Gastroesophageal sphincter (tissue), 4 donors: ENCODE data around the gene BOK. TPM values are rescaled to one million over a fixed set of nuclear protein-coding genes. Genes with fewer than 3 reads are reported as not detected.

Experiments used
- ATAC-seq: fragments of 150-250 bp; one replicate; pipeline ENCODE4 v1.9.1; 2016; ENCODE audit warnings: mild to moderate bottlenecking, moderate library complexity
- H3K27ac ChIP-seq, 4 donors: fragments of 200-600 bp; sonication (generic) in 3 of 4; 1 replicate in 3 of 4; 2 replicates in 1 of 4; pipeline ENCODE4 v1.5.1; 2016 to 2019
- H3K27me3 ChIP-seq: fragments of 200-600 bp; sonication (generic); one replicate; pipeline ENCODE4 v1.5.1; 2019
- H3K36me3 ChIP-seq, 2 donors: fragments of 200-600 bp; sonication (generic); one replicate each; pipeline ENCODE4 v1.5.1; 2019; ENCODE audit warnings: control low read depth in 1 of 2
- H3K4me1 ChIP-seq, 3 donors: fragments of 200-600 bp; sonication (generic); 1 replicate in 2 of 3; 2 replicates in 1 of 3; pipeline ENCODE4 v1.5.1; 2016 to 2019; ENCODE audit warnings: control low read depth in 2 of 3
- H3K4me3 ChIP-seq, 2 donors: fragments of 200-600 bp; sonication (generic); one replicate each; pipeline ENCODE4 v1.5.1; 2019; ENCODE audit warnings: mild to moderate bottlenecking in 1 of 2, moderate library complexity in 1 of 2
- H3K9me3 ChIP-seq, 3 donors: fragments of 200-600 bp; sonication (generic); one replicate each; pipeline ENCODE4 v1.5.1; 2017 to 2019; ENCODE audit warnings: control low read depth in 2 of 3
- CTCF ChIP-seq, 4 experiments: fragments of 200-600 bp in 2 of 4; fragments of 450-650 bp in 2 of 4; sonication (generic) in 1 of 4; IDR thresholded peaks; one replicate each; pipeline ENCODE4 v1.5.1; 2017 to 2019; ENCODE audit warnings: antibody characterized with exemption in 4 of 4, mild to moderate bottlenecking in 2 of 4, moderate library complexity in 2 of 4
- EP300 ChIP-seq: sonication (generic); formaldehyde crosslinking; IDR thresholded peaks from one replicate; pipeline ENCODE4 v1.6.1; 2017; ENCODE audit warnings: antibody characterized with exemption, mild to moderate bottlenecking
- POLR2A ChIP-seq, 2 donors: fragments of 450-650 bp; IDR thresholded peaks; one replicate each; pipeline ENCODE4 v1.6.1; 2017; ENCODE audit warnings: antibody characterized with exemption in 2 of 2, mild to moderate bottlenecking in 2 of 2, moderate library complexity in 1 of 2
- POLR2AphosphoS5 ChIP-seq: sonication (generic); formaldehyde crosslinking; IDR thresholded peaks from one replicate; pipeline ENCODE4 v1.6.1; 2017; ENCODE audit warnings: antibody characterized with exemption
- WGBS, 2 donors: methylation state at CpG; one replicate each; pipeline ENCODE4 v1.1.5; 2018; ENCODE audit warnings: low coverage in 1 of 2; 5-methylcytosine and 5-hydroxymethylcytosine counted together
- total RNA-seq, 4 donors: library from RNA; depleted of rRNA; stranded (reverse); fragments of >200 nt; gene quantifications; one replicate each; pipeline ENCODE4 v1.1.0, GENCODE V29; 2016

BOK gene
- total RNA-seq, 4 donors from 2014 or later: 46.0 to 128 (median 66.3) TPM

GRCh38 chr2:241607162-241607885 is 48.8 kb downstream of the BOK start:
- peaks cover 0 to 25% (median 9%) of the 10 kb centered on the region in 3 donors for H3K4me1 ChIP-seq
- H3K27me3 ChIP-seq: no peaks in the 10 kb centered on the region
- H3K36me3 ChIP-seq: peaks cover 0 to 57% of the 10 kb centered on the region in 2 donors
- TF ChIP-seq CTCF (IDR thresholded peaks at IDR 0.05): no peak
- TF ChIP-seq POLR2AphosphoS5: no peak
- no peak for TF ChIP-seq POLR2A (IDR thresholded peaks at IDR 0.05)
- no peak for TF ChIP-seq EP300
- H3K27ac ChIP-seq: no peak overlapping the region
- no peak for ATAC-seq
- no peaks in the 10 kb centered on the region for H3K9me3 ChIP-seq
- 90 to 100% methylated on average over 3 to 9 of the region's 27 CpGs for WGBS, 2 donors
- no peak overlapping the region for H3K4me3 ChIP-seq

GRCh38 chr2:241608881-241609280 is 50.3 kb downstream of the BOK start:
- TF ChIP-seq POLR2A (IDR thresholded peaks at IDR 0.05): no peak
- no peak for TF ChIP-seq CTCF (IDR thresholded peaks at IDR 0.05)
- TF ChIP-seq POLR2AphosphoS5: no peak
- no peak for TF ChIP-seq EP300
- H3K4me1 ChIP-seq: peaks cover 0 to 25% (median 9%) of the 10 kb centered on the region in 3 donors
- no peak for ATAC-seq
- peaks cover 0 to 41% of the 10 kb centered on the region in 2 donors for H3K36me3 ChIP-seq
- no peak overlapping the region for H3K4me3 ChIP-seq
- 86 to 90% methylated on average over 5 to 8 of the region's 10 CpGs for WGBS, 2 donors
- H3K9me3 ChIP-seq: no peaks in the 10 kb centered on the region
- no peak overlapping the region for H3K27ac ChIP-seq
- H3K27me3 ChIP-seq: no peaks in the 10 kb centered on the region

- ATAC-seq: peak; percentile 95
- peak; percentile 24 to 39 for TF ChIP-seq POLR2A (IDR thresholded peaks at IDR 0.05)
- TF ChIP-seq EP300: no peak
- peak; percentile 37 for TF ChIP-seq POLR2AphosphoS5
- TF ChIP-seq CTCF (IDR thresholded peaks at IDR 0.05): peak in 3 of 4 experiments; percentile 66 to 87 (median 69)
- Histone ChIP-seq H3K4me3 (peak overlapping the region; percentile 56 to 74), H3K36me3 (peaks cover 0 to 29% of the 10 kb centered on the region in 2 donors), H3K27me3 (no peaks in the 10 kb centered on the region), H3K4me1 (peaks cover 0 to 25% (median 9%) of the 10 kb centered on the region in 3 donors), H3K9me3 (no peaks in the 10 kb centered on the region), H3K27ac (peak overlapping the region; percentile 35 to 90 (median 88))
- WGBS, 2 donors: 0% methylated on average over 7 of the region's 76 CpGs; no CpG with 5 or more reads in 1 of the 2 donors
These were observed 51.6 kb downstream of the BOK start for GRCh38 chr2:241609859-241610793.

GRCh38 chr2:241611062-241611461 is 52.5 kb downstream of the BOK start:
- peak overlapping the region; percentile 35 to 90 (median 88) for H3K27ac ChIP-seq
- 91 to 92% methylated on average over 2 to 6 of the region's 13 CpGs for WGBS, 2 donors

More at GRCh38 chr2:241611062-241611461, 52.5 kb downstream of the BOK start:
- ATAC-seq: no peak
- TF ChIP-seq POLR2A (IDR thresholded peaks at IDR 0.05) (no peak), POLR2AphosphoS5 (no peak), CTCF (IDR thresholded peaks at IDR 0.05) (no peak), EP300 (no peak)
- Histone ChIP-seq H3K36me3 (peaks cover 0 to 20% of the 10 kb centered on the region in 2 donors), H3K4me3 (no peak overlapping the region), H3K27me3 (no peaks in the 10 kb centered on the region), H3K4me1 (peaks cover 0 to 25% (median 9%) of the 10 kb centered on the region in 3 donors), H3K9me3 (no peaks in the 10 kb centered on the region)
